NCI-H345 treated with DMSO at 0.1 percent for 48 hours (cell line): Measurements from ENCODE around the gene CBR1.
A peak's percentile ranks its signal among the peaks of the same experiment; 100 is the strongest.

Experiments
- DNase-seq: peaks from one replicate; lab custom pipeline; 2025; ENCODE audit not compliant: unreplicated experiment; lab: John Stamatoyannopoulos, UW

CBR1 gene

GRCh38 chr21:36069713-36070583, at the start of gene CBR1:
TSS of gene CBR1 (plus strand) at chr21:36070024. CDS start at chr21:36070116, 92 bp downstream.
- DNase-seq: peak; percentile 93

GRCh38 chr21:36021251-36021837, 48.5 kb upstream of the CBR1 start:
- DNase-seq: no peak

GRCh38 chr21:36022427-36023091, 47.3 kb upstream of the CBR1 start:
- no peak for DNase-seq

GRCh38 chr21:36023092-36023480, 46.7 kb upstream of the CBR1 start:
- no peak for DNase-seq

DNA sequence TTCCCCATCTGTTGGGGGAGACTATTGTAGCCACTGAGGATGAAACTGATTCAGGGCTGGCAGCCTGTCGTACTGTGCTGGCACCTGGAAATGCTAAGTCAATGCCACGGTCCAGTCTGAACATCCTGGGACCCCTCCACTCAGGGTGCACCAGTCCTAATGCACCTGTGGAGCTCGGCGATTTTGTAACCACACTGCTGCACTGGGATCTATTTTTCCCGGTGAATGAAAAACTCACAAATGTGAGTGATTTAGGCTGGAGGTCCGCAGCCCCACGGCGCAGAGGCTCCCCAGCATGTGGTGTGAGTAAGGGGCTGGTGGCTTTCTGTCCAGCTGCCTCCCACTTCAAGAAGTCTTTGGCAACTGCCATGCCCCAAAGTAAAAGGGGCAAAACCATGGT, 45.0 kb upstream of the CBR1 start:
- DNase-seq: no peak

DNA sequence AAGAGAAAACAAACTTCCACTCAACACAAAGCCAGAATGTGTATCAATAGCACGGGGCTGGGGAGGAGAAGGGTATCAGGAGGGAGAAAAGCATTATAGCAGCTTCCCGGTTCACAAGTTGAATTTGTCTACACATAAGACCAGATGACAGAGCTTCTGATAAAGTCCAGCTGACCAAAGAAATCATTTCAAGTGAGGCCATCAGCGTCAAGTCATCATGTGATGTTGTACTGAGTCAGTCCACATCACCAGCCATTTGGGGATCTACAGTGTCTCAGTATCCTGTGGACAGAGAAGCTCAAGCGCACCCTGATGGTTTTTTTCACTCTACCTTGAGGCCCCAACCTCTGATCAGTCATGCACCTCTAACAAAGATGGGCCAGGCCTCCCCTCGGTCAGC, 42.5 kb upstream of the CBR1 start:
- DNase-seq: no peak

GRCh38 chr21:36028127-36029069, 41.4 kb upstream of the CBR1 start:
- DNase-seq: peak; percentile 81

DNA sequence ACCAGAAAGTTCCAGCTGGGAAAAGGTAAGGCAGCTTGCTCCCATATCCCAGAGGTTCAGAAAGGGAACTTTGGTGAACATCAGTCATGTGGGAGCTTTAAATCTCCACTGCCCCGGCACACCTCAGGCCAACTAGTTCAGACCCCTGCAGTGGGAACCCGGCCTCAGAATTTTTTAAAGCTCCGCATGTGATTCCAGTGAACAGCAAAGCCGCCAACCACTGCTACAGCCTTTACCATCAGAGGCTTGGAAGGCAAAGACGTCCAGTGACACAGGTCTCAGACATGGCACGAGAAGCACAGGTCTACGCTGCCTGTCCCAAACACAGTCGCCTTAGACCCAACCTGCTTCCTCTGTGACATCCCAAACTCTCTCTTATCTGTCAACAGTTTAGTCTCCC, 40.5 kb upstream of the CBR1 start:
- no peak for DNase-seq

- no peak for DNase-seq
Measured at GRCh38 chr21:36030581-36031189, 39.1 kb upstream of the CBR1 start.

DNA sequence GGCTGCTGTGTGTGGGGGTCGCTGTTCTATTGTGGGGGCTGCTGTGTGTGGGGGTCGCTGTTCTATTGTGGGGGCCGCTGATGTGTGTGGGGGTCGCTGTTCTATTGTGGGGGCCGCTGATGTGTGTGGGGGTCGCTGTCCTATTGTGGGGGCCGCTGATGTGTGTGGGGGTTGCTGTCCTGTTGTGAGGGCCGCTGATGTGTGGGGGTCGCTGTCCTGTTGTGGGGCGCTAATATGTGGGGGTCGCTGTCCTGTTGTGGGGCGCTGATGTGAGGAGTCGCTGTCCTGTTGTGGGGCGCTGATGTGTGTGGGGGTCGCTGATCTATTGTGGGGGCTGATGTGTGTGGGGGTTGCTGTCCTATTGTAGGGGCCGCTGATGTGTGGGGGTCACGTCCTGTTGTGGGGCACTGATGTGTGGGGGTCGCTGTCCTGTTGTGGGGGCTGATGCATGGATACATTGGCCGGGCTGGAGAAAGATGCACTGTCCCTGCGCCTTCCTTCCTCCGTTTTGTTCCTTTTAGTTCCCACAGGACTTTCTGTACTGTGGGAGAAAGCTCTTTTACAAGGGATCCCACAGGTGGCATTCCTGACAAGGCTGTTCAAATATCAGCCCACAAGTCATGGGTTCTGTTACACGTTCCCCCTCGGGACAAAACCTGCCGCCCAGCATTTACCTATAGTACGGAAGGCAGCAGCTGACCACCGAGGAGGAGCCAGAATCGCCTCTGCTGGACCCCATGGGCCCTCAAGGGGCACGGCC, 37.0 kb upstream of the CBR1 start:
- no peak for DNase-seq

- DNase-seq: no peak
Measured at GRCh38 chr21:36034211-36034913, 35.5 kb upstream of the CBR1 start.

- no peak for DNase-seq
Measured at GRCh38 chr21:36035381-36035791, 34.4 kb upstream of the CBR1 start.

- DNase-seq: no peak
Measured at GRCh38 chr21:36038701-36039497, 30.9 kb upstream of the CBR1 start.

DNA sequence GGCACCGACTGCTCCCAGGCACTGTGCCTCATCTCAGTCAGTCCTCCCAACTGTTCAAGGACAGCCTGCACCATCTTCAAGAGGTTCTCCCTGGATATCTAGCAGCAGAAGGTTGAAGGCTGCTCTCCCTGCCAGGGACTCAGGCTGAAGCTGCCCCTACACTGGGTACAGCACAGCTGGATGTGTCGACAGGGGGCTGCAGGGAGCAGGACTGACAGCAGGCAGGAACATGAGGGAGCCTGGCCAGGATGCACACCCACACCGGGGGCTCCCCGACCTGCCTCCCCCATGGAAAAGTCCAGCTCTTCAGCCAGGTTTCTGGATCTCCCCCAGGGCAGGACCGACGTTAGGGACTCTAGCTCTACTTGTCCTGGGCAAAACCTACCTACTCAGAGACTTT, 30.0 kb upstream of the CBR1 start:
- DNase-seq: no peak

DNA sequence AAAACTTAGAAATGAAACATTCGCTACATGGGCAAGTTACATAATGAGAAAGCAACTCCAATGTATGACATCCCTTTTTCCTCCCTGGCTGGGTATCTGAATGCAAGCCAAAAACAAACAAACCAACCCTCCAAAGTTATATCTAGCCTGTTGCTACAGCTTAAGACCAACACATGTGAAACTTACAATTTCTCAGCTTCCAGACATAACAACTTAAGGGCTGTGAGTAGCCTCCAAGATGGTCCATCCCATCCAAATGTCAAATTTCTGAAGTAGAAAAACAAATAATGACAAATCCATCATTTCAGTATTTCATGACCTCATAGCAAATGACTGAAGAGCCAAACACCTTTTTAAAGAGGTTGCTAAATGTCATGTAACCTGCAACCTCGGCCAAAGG, 29.4 kb upstream of the CBR1 start:
- DNase-seq: no peak

GRCh38 chr21:36041910-36042309, 27.9 kb upstream of the CBR1 start:
- no peak for DNase-seq

GRCh38 chr21:36044056-36044455, 25.8 kb upstream of the CBR1 start:
- DNase-seq: no peak

GRCh38 chr21:36045993-36046392, 23.8 kb upstream of the CBR1 start:
- no peak for DNase-seq
